Measurements from ENCODE around the gene FOXQ1. TPM values are rescaled to one million over a fixed set of nuclear protein-coding genes. Genes with fewer than 3 reads are reported as not detected.

Gene FOXQ1
- total and polyA plus RNA-seq, 2 of the 13 experiments (the other 11 are each of a cell fraction or from before 2014, with no cell fraction given), result 35.2 to 39.8 TPM

GRCh38 chr6:1325461-1326309, 13.8 kb downstream of the FOXQ1 start (continued):
- TF ChIP-seq USF2 (IDR thresholded peaks at IDR 0.05; ENCODE audit: low read depth, low read length) (no peak), USF2 (CRISPR knock-in tag; IDR thresholded peaks at IDR 0.05; ENCODE audit: borderline replicate concordance) (no peak), ZNF430 (CRISPR knock-in tag; IDR thresholded peaks at IDR 0.05) (peak; percentile 51; the same call in 1 of the 2 replicates), CCAR2 (optimal IDR thresholded peaks at IDR 0.05; ENCODE audit: low read depth, low read length) (no peak), KLF9 (CRISPR knock-in tag; IDR thresholded peaks at IDR 0.05; ENCODE audit: low read depth) (no peak), ZNF180 (CRISPR knock-in tag; IDR thresholded peaks at IDR 0.05; ENCODE audit: borderline replicate concordance, low read depth) (no peak), CHD4 (IDR thresholded peaks at IDR 0.05; ENCODE audit: borderline replicate concordance, low read length) (peak; percentile 85; the same call in 1 of the 2 replicates), ZNF234 (CRISPR knock-in tag; conservative IDR thresholded peaks at IDR 0.05) (no peak), PAXIP1 (CRISPR knock-in tag; conservative IDR thresholded peaks at IDR 0.05) (peak; percentile 90), MAFF (IDR thresholded peaks at IDR 0.05; ENCODE audit: low read depth, low read length) (no peak), ZEB1 (IDR thresholded peaks at IDR 0.05; ENCODE audit: insufficient replicate concordance, low read depth) (peak; percentile 78), ATM (IDR thresholded peaks at IDR 0.05; ENCODE audit: borderline replicate concordance) (no peak), SKI (IDR thresholded peaks at IDR 0.05; ENCODE audit: partially characterized antibody) (peak; percentile 63), POLR2AphosphoS5 (IDR thresholded peaks at IDR 0.05; ENCODE audit: low read depth, low read length) (no peak), HNF1A (IDR thresholded peaks at IDR 0.05; ENCODE audit: low read depth) (peak; percentile 83), HNF1A (CRISPR knock-in tag; IDR thresholded peaks at IDR 0.05; ENCODE audit: borderline replicate concordance) (peak; percentile 81)
